H1 (cell line): ENCODE results near the gene IFNGR1. TPM values are rescaled to one million over a fixed set of nuclear protein-coding genes. Genes with fewer than 3 reads are reported as not detected.
A peak's percentile ranks its signal among the peaks of the same experiment; 100 is the strongest.

Experiments used
- CBX5 ChIP-seq: fragments of 300-800, 300-1000 bp; sonication (generic); IDR thresholded peaks from 2 replicates; pipeline ENCODE4 v1.7.1; 2016; ENCODE audit warnings: antibody characterized with exemption, low read length, low read depth
- PHF8 ChIP-seq: fragments of 200-600 bp; sonication (generic); conservative IDR thresholded peaks from 2 replicates; pipeline ENCODE4 v1.7.1; 2012; ENCODE audit warnings: low read depth, mild to moderate bottlenecking, inconsistent platforms, low read length, moderate library complexity
- polyA plus RNA-seq, 7 experiments: library from polyadenylated mRNA; depleted of rRNA in 3 of 7; stranded (reverse) in 5 of 7; unstranded in 2 of 7; fragments of >200 nt in 5 of 7; fragments of 200-250 nt in 2 of 7; gene quantifications; 1 replicate in 5 of 7; 2 replicates in 1 of 7; 4 replicates in 1 of 7; pipeline versions ENCODE4 v1.2.1 to v1.2.3, GENCODE V29; 2011 to 2013; ENCODE audit warnings: missing spikeins in 2 of 7, mixed read lengths in 2 of 7
- total RNA-seq: library from RNA; stranded (reverse); fragmentation: NEBNext Ultra II Directional; extraction: Animal tissue kit (Norgen Biotek cat#: 25700); gene quantifications from 2 replicates; pipeline ENCODE4 v1.2.1, GENCODE V29; 2021

IFNGR1 gene
- total and polyA plus RNA-seq, 2 of the 8 experiments (the other 6 are each of a cell fraction or from before 2014, with no cell fraction given), result 9.7 to 20.9 TPM

GRCh38 chr6:137218917-137219663 lies at the start of gene IFNGR1 (continued):
- TF ChIP-seq PHF8 (peak; percentile 94), CBX5 (no peak)
- TF ChIP-seq, all 59 proteins: peak for 14
